ENCODE results near the gene SLC1A2. TPM values are rescaled to one million over a fixed set of nuclear protein-coding genes. Genes with fewer than 3 reads are reported as not detected.

Gene SLC1A2
- total RNA-seq, 4 donors from 2014 or later, result 1.0 to 11.5 (median 5.0) TPM

DNA sequence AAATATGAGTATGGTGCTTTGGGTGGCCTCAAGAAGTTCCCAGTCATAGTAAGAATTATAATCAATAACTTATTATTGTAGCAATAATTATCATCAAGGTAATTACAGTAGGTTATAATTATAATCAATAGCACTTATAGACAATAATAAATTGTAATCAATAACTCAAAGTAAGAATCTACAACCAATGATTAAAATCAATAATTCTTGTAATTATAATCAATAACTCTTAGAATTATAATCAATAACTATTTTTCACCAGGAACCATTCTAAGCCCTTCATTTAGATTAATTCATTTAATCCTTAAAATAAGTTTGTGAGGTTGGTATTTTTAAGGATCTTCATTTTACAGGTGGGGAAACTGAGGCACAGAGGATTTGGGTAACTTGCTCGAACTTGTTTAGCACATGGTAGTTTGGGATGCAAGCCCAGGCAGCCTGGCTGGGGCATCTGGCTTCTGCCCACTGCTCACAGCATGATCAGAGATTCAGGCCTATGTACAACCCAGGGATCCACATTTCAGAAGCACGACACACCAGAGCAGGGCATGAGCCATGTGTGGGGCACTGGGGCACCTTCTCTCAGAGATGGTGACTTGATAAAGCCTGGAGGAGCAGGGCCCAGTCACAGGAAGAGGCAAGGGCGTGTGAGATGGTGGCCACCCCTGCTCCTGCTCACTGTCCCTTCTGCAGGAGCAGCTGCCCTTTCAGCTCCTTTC is 46.6 kb downstream of the SLC1A2 start:
- H3K27ac ChIP-seq, result no peak overlapping the region

DNA sequence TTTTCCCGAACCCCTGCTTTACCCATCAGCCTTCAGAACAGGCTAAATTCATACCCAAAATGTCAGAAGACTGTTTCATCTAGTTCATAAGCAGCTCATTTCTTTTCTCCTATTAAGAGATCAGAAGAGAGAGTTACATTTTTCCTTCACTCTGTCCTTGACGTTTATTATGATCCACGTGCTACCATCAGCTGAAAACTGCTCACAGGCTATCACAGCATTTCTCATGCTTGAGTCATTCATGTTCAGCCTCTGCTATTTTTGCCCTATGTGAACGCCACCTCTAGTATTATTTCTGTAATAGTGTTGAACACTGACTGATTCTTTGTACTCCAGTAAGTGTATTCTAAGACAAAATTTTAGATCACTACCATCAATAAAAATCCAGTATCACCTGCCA is 51.9 kb downstream of the SLC1A2 start:
- Histone ChIP-seq H3K27ac (peak overlapping the region; percentile 78 to 87), H3K4me3 (no peak overlapping the region), H3K4me1 (peaks cover 0 to 5% of the 10 kb centered on the region in 2 donors), H3K36me3 (no peaks in the 10 kb centered on the region), H3K9me3 (no peaks in the 10 kb centered on the region), H3K27me3 (no peaks in the 10 kb centered on the region)
- intact Hi-C loops (cut with DNase I; ENCODE audit: low total_unique reads), result no loop called here
- DNase-seq, result peak in 1 of 2 donors; percentile 34
- TF ChIP-seq CTCF (IDR thresholded peaks at IDR 0.05), result no peak
- no peak for TF ChIP-seq POLR2A (IDR thresholded peaks at IDR 0.05)

More for the DNA sequence above, 46.6 kb downstream of the SLC1A2 start:
- H3K36me3 ChIP-seq, result no peaks in the 10 kb centered on the region
- no peak overlapping the region for H3K4me3 ChIP-seq
- H3K27me3 ChIP-seq, result no peaks in the 10 kb centered on the region
- no peaks in the 10 kb centered on the region for H3K9me3 ChIP-seq
- intact Hi-C loops (cut with DNase I; ENCODE audit: low total_unique reads), result no loop called here
- H3K4me1 ChIP-seq, result no peaks in the 10 kb centered on the region
- no peak for DNase-seq
- TF ChIP-seq POLR2A (IDR thresholded peaks at IDR 0.05) (no peak), CTCF (IDR thresholded peaks at IDR 0.05) (no peak)

- intact Hi-C loops (cut with DNase I; ENCODE audit: low total_unique reads), result no loop called here
- Histone ChIP-seq H3K27me3 (no peaks in the 10 kb centered on the region), H3K27ac (peak overlapping the region; percentile 78 to 87), H3K36me3 (no peaks in the 10 kb centered on the region), H3K4me1 (peaks cover 0 to 5% of the 10 kb centered on the region in 2 donors), H3K9me3 (no peaks in the 10 kb centered on the region), H3K4me3 (no peak overlapping the region)
- no peak for DNase-seq
- TF ChIP-seq POLR2A (IDR thresholded peaks at IDR 0.05) (no peak), CTCF (IDR thresholded peaks at IDR 0.05) (no peak)
These were observed 52.6 kb downstream of the SLC1A2 start for GRCh38 chr11:35366798-35367197.

DNA sequence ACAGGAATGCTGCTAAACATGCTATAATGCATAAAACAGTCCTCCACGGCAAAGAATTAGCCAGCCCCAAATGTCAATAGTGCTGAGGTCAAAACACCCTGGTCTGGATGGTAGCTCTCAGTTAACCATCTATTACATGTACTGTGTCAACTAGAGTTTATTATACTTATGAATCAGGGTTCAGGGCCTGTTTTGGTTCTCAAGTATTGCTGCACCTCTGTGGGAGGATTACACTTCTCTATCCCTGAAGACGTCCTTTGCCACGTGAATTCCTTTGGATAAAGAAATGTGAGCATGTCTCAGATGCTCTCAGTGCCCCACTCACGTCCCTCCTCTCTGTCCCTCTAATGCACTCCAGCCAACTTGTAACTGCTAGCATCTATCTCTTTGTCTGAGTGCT is 53.4 kb downstream of the SLC1A2 start:
- intact Hi-C loops (cut with DNase I; ENCODE audit: low total_unique reads), result no loop called here
- Histone ChIP-seq H3K4me1 (peaks cover 0 to 5% of the 10 kb centered on the region in 2 donors), H3K4me3 (no peak overlapping the region), H3K36me3 (no peaks in the 10 kb centered on the region), H3K27ac (peak overlapping the region; percentile 78 to 87), H3K27me3 (no peaks in the 10 kb centered on the region), H3K9me3 (no peaks in the 10 kb centered on the region)
- TF ChIP-seq CTCF (IDR thresholded peaks at IDR 0.05) (no peak), POLR2A (IDR thresholded peaks at IDR 0.05) (no peak)
- no peak for DNase-seq

DNA sequence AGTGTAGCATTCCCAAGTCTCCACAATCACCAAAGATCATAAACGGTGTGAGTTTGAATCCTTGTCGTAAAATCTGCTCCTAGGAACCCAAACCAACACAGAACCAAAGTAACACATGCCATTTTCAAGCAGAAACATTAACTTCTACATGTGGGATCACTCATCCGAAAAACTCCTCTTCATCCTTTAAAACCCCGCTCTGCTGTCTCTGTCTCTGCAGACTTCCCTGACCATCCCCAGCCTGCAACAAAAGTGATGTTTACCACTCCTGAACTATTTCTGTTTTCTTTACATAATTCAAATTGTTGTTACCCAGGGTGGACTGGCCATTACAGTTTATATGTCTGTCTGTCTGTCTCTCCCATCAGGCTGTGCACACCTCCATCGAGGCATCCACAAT is 54.0 kb downstream of the SLC1A2 start:
- H3K4me1 ChIP-seq, result peaks cover 0 to 5% of the 10 kb centered on the region in 2 donors
- TF ChIP-seq POLR2A (IDR thresholded peaks at IDR 0.05), result no peak
- no peak for TF ChIP-seq CTCF (IDR thresholded peaks at IDR 0.05)
- intact Hi-C loops (cut with DNase I; ENCODE audit: low total_unique reads), result no loop called here
- peak overlapping the region; percentile 78 to 87 for H3K27ac ChIP-seq
- H3K9me3 ChIP-seq, result no peaks in the 10 kb centered on the region
- no peaks in the 10 kb centered on the region for H3K27me3 ChIP-seq
- H3K36me3 ChIP-seq, result no peaks in the 10 kb centered on the region
- no peak overlapping the region for H3K4me3 ChIP-seq
- DNase-seq, result no peak

Data from uterus (tissue), 4 donors.